GM23338 (cell line): ENCODE measurements around the gene WASL. TPM values are rescaled to one million over a fixed set of nuclear protein-coding genes. Genes with fewer than 3 reads are reported as not detected.

Source experiments
- ATAC-seq: fragments of 200-7000 bp; cut with Tn5 transposase; 3 replicates; pipeline ENCODE4 v1.9.1; 2020
- DNase-seq: peaks from one replicate; pipeline ENCODE4 v3.0.0-alpha.2; 2015; ENCODE audit warnings: low spot score
- H2AFZ ChIP-seq: fragments of 200-600 bp; sonication (generic); 2 replicates; pipeline ENCODE4 v1.8.0; 2016; ENCODE audit warnings: antibody characterized with exemption, mild to moderate bottlenecking, moderate library complexity
- H3F3A ChIP-seq: fragments of 200-600 bp; sonication (generic); replicated peaks from 2 replicates; pipeline ENCODE4 v1.8.0; 2017; ENCODE audit warnings: antibody characterized with exemption, mixed run types, low read depth
- H3K27ac ChIP-seq: fragments of 200-600 bp; sonication (generic); 2 replicates; pipeline ENCODE4 v1.6.1; 2016; ENCODE audit warnings: low read depth
- H3K27me3 ChIP-seq: fragments of 200-600 bp; sonication (generic); 2 replicates; pipeline ENCODE4 v1.8.0; 2016; ENCODE audit warnings: mild to moderate bottlenecking, mixed run types, moderate library complexity; ENCODE audit not compliant: insufficient read depth
- H3K36me3 ChIP-seq: fragments of 200-600 bp; sonication (generic); 2 replicates; pipeline ENCODE4 v1.8.0; 2016; ENCODE audit warnings: mild to moderate bottlenecking; ENCODE audit not compliant: insufficient read depth
- H3K4me1 ChIP-seq: fragments of 200-600 bp; sonication (generic); 2 replicates; pipeline ENCODE4 v1.8.0; 2016; ENCODE audit warnings: mild to moderate bottlenecking, moderate library complexity; ENCODE audit not compliant: insufficient read depth
- H3K4me2 ChIP-seq: fragments of 200-600 bp; sonication (generic); 2 replicates; pipeline ENCODE4 v1.7.1; 2017; ENCODE audit warnings: mixed run types
- H3K4me3 ChIP-seq: fragments of 200-600 bp; sonication (generic); 2 replicates; pipeline ENCODE4 v1.6.1; 2016; ENCODE audit warnings: mixed run types
- H3K79me2 ChIP-seq: fragments of 200-600 bp; sonication (generic); replicated peaks from 2 replicates; pipeline ENCODE4 v1.8.0; 2017; ENCODE audit warnings: mild to moderate bottlenecking; ENCODE audit not compliant: insufficient read depth
- H3K9me2 ChIP-seq: fragments of 200-600 bp; sonication (generic); 2 replicates; pipeline ENCODE4 v1.8.0; 2017; ENCODE audit not compliant: insufficient read depth
- H4K20me1 ChIP-seq: fragments of 200-600 bp; sonication (generic); replicated peaks from 2 replicates; pipeline ENCODE4 v1.8.0; 2017; ENCODE audit warnings: mild to moderate bottlenecking; ENCODE audit not compliant: insufficient read depth
- H3K27ac Mint-ChIP-seq: 2 replicates; pipeline ENCODE4 v1.8.0; 2020; ENCODE audit warnings: inconsistent platforms, mild to moderate bottlenecking, moderate library complexity, mixed read lengths
- H3K27me3 Mint-ChIP-seq: 3 replicates; pipeline ENCODE4 v1.8.0; 2022; ENCODE audit warnings: low read depth, mild to moderate bottlenecking, moderate library complexity, mixed read lengths, inconsistent platforms; ENCODE audit not compliant: insufficient read depth, poor library complexity
- H3K36me3 Mint-ChIP-seq: 3 replicates; pipeline ENCODE4 v1.8.0; 2021; ENCODE audit warnings: low read depth, mild to moderate bottlenecking, inconsistent platforms, moderate library complexity, mixed read lengths
- H3K4me1 Mint-ChIP-seq: 3 replicates; pipeline ENCODE4 v1.8.0; 2020; ENCODE audit warnings: mild to moderate bottlenecking, inconsistent platforms, mixed read lengths
- H3K4me3 Mint-ChIP-seq: 3 replicates; pipeline ENCODE4 v1.8.0; 2021; ENCODE audit warnings: moderate library complexity, mild to moderate bottlenecking, inconsistent platforms, mixed read lengths
- H3K9me3 Mint-ChIP-seq: 3 replicates; pipeline ENCODE4 v1.8.0; 2020; ENCODE audit warnings: moderate library complexity, mild to moderate bottlenecking, inconsistent platforms, mixed read lengths
- CREB1 ChIP-seq: fragments of 250-450 bp; sonication (Bioruptor Pico); IDR thresholded peaks from 2 replicates; pipeline ENCODE4 v1.5.0; 2020; ENCODE audit warnings: low read depth, mild to moderate bottlenecking, moderate library complexity
- CTCF ChIP-seq, 2 experiments: fragments of 200-600 bp in 1 of 2; sonication (generic) in 1 of 2; conservative IDR thresholded peaks; 2 replicates each; pipeline versions ENCODE4 v1.5.1 to v1.6.1; 2016 to 2017; ENCODE audit warnings: antibody characterized with exemption in 2 of 2, low read depth in 2 of 2, mild to moderate bottlenecking in 2 of 2, moderate library complexity in 1 of 2
- ETS1 ChIP-seq: IDR thresholded peaks from 2 replicates; pipeline ENCODE4 v1.6.1; 2016; ENCODE audit warnings: antibody characterized with exemption
- EZH2 ChIP-seq: fragments of 200-600 bp; sonication (generic); IDR thresholded peaks from one replicate; pipeline ENCODE4 v1.8.0; 2017; ENCODE audit warnings: antibody characterized with exemption, mild to moderate bottlenecking, low read depth; ENCODE audit not compliant: unreplicated experiment
- EZH2phosphoT487 ChIP-seq: fragments of 200-600 bp; sonication (generic); IDR thresholded peaks from one replicate; pipeline ENCODE4 v1.8.1; 2018; ENCODE audit warnings: antibody characterized with exemption; ENCODE audit not compliant: unreplicated experiment
- JUNB ChIP-seq: IDR thresholded peaks from one replicate; pipeline ENCODE4 v1.6.1; 2016; ENCODE audit warnings: antibody characterized with exemption; ENCODE audit not compliant: unreplicated experiment
- NANOG ChIP-seq: IDR thresholded peaks from 2 replicates; pipeline ENCODE4 v1.6.1; 2016; ENCODE audit warnings: antibody characterized with exemption, borderline replicate concordance
- POLR2AphosphoS5 ChIP-seq: IDR thresholded peaks from 2 replicates; pipeline ENCODE4 v1.6.1; 2016; ENCODE audit warnings: antibody characterized with exemption, low read depth
- REST ChIP-seq: IDR thresholded peaks from one replicate; pipeline ENCODE4 v1.6.1; 2018; ENCODE audit warnings: antibody characterized with exemption; ENCODE audit not compliant: unreplicated experiment
- STAT1 ChIP-seq: IDR thresholded peaks from one replicate; pipeline ENCODE4 v1.6.1; 2016; ENCODE audit warnings: antibody characterized with exemption; ENCODE audit not compliant: unreplicated experiment
- ZNF114 ChIP-seq: fragments of 250-450 bp; sonication (Bioruptor Pico); IDR thresholded peaks from 2 replicates; pipeline ENCODE4 v1.5.0; 2020; ENCODE audit warnings: mild to moderate bottlenecking, moderate library complexity
- ZNF331 ChIP-seq: fragments of 250-450 bp; sonication (Bioruptor Pico); IDR thresholded peaks from 2 replicates; pipeline ENCODE4 v1.5.0; 2020; ENCODE audit warnings: low read depth, mild to moderate bottlenecking, moderate library complexity
- ZNF462 ChIP-seq: fragments of 250-450 bp; sonication (Bioruptor Pico); IDR thresholded peaks from 2 replicates; pipeline ENCODE4 v1.5.0; 2020; ENCODE audit warnings: mild to moderate bottlenecking, moderate library complexity
- polyA plus RNA-seq: library from polyadenylated mRNA; unstranded; fragments of >200 nt; fragmentation: Nextera tagmentation; extraction: Ambion mirVana; gene quantifications from 2 replicates; pipeline ENCODE4 v1.2.1, GENCODE V29; 2016
- total RNA-seq: library from RNA; depleted of rRNA; stranded (reverse); fragments of >200 nt; shearing (Covaris generic); gene quantifications from 2 replicates; pipeline ENCODE4 v1.2.3, GENCODE V29; 2014

Gene WASL
- total and polyA plus RNA-seq, 2 experiments from 2014 or later: 36.4 to 45.3 TPM

- H3K36me3 ChIP-seq: no peaks in the 10 kb centered on the region
- H3K36me3 Mint-ChIP-seq: no peaks in the 10 kb centered on the region; the same call in 2 of the 3 replicates
- no peaks in the 10 kb centered on the region for H3K9me3 Mint-ChIP-seq
- no peaks in the 10 kb centered on the region for H4K20me1 ChIP-seq
- no peaks in the 10 kb centered on the region for H3K79me2 ChIP-seq
- H3K27me3 Mint-ChIP-seq: peaks cover 6% of the 10 kb centered on the region
- H2AFZ ChIP-seq: peak overlapping the region; percentile 78
- no peaks in the 10 kb centered on the region for H3K27me3 ChIP-seq
- H3K4me3 ChIP-seq: no peak overlapping the region
- no peak overlapping the region for H3K27ac Mint-ChIP-seq
- TF ChIP-seq ETS1 (no peak), ZNF462 (no peak), JUNB (no peak), POLR2AphosphoS5 (no peak), EZH2 (no peak), CTCF (conservative IDR thresholded peaks at IDR 0.05; ENCODE audit: low read depth in 2 of 2) (no peak), REST (no peak), ZNF114 (CRISPR knock-in tag) (no peak), NANOG (no peak), CREB1 (CRISPR knock-in tag) (no peak), EZH2phosphoT487 (no peak), ZNF331 (CRISPR knock-in tag) (no peak), STAT1 (no peak)
- no peaks in the 10 kb centered on the region for H3F3A ChIP-seq
- DNase-seq: no peak
- no peak overlapping the region for H3K4me3 Mint-ChIP-seq
- peak; percentile 25; the same call in 1 of the 3 replicates for ATAC-seq
- no peak overlapping the region for H3K27ac ChIP-seq
- peaks cover 22% of the 10 kb centered on the region for H3K4me1 Mint-ChIP-seq
- H3K4me1 ChIP-seq: peaks cover 17% of the 10 kb centered on the region; the same call in 1 of the 2 replicates
- H3K9me2 ChIP-seq: peaks cover 5% of the 10 kb centered on the region
- no peak overlapping the region for H3K4me2 ChIP-seq
These were observed 86.0 kb downstream of the WASL start for GRCh38 chr7:123662755-123663154.
